GM21390 (cell line): Measurements from ENCODE around the gene PTPRM.

Experiments used
- ATAC-seq: cut with Tn5 transposase; IDR thresholded peaks from one replicate; pipeline ENCODE4 v1.9.1; 2021; ENCODE audit not compliant: unreplicated experiment

The PTPRM gene

DNA sequence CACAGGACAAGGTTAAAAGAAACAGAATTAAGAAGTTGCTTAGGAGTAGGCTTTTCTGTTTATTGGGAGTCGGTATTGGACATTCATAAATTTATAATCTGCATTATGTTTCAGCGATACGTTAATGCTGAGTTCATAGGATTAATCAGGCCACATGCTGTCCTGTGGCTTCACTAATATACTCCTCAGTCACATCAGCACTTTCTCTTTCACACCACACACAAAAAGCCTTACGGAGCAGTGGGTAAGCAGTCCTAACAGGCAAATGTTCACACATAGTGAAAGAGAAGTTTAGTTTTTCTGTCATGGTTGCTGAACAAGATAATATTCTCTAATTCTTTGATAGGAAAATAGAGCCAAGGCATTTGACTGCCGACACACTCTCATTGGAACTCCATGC is 630.4 kb downstream of the PTPRM start:
- ATAC-seq = no peak

DNA sequence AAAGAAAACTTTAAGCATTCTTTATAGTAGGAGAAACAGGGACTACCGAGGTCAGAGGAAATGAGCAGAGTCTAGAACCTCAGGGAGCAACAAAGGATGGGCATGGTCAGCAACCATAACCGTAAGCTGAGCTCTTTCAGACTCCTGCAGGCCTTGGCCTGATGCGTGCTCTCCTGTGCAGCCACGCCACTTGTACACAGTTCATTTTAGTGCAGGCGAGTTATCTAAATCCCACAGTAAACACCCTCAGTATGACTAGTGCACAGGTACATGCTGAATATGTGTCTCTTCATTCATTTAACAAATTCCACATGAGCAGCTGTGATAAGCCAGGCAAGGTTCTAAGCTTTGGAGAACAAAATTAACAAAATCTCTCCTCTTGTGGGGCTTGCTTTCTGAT is 640.9 kb downstream of the PTPRM start:
- no peak for ATAC-seq

DNA sequence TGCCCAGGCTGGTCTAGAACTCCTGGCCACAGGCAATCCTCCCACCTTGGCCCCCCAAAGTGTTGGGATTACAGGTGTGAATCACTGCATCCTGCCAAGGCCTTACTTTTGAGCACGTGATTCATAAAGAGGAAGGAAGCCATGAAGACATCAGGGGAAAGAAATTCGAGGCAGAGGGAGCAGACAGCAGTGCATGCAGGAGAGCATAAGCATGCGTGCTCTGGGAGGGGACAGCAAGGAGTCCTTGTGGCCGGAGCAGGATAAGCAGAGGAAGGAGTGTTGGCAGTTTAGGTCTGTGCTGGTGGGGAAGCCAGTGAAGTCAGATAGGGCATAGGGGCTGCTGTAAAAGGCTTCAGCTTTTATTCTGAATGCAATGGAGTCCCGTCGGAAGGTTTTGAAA is 641.6 kb downstream of the PTPRM start:
- no peak for ATAC-seq

DNA sequence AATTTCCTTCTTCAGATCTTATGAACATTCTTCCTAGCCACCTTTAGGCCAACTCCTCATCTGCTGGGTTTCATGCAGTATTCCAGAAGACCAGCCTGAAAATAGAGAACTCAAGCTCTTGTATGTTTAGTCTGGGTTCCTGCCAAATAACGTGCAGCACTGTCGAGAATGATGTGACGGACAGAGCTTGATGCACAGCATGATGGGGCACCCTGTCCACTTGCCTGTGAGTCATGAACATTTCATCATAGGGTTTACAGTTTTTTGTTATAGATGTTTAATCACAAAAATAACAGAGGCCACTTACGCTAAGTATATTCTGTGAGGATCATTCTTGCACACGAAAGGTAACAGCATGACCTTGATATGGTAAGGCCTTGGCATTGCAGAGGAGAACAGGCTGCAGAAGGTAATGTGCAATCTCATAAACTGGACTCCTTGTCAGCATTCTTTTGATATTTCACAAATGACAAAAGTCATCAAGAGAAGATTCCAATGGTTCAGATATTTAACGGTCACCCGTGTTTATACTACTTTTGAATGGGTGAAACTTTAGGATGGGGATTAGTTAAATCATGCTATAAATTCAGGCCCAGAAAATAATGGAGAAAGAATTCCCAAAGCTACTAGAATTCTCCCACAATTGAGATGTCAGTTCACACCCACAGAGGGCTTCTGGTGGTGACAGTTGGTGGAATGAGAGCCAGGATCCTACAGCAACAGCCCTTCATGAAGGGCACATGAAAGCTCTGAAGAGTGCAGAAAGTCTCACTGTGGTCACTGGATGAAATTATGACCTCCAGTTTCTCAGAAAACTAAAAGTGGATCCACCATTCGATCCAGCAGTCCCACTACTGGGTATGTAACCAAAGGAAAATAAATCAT is 646.0 kb downstream of the PTPRM start:
- ATAC-seq = no peak

DNA sequence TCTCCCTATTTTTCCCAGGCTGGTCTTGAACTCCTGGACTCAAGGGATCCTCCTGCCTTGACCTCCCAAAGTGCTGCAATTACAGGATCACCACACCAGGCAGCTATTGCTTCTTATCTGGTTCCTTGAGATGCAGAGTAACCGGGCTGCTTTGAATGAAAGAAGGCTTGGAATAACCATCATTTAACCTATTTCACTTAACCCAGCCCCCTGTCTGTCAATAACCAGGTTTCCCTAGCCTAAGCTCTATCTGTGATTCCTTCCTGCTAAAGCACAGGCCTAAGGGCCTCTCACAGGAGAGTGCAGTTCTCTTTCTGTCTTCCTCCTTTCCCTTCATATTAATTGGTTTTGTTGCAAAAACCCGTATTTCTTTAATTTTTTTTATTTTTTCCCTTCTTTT is 648.6 kb downstream of the PTPRM start:
- no peak for ATAC-seq

DNA sequence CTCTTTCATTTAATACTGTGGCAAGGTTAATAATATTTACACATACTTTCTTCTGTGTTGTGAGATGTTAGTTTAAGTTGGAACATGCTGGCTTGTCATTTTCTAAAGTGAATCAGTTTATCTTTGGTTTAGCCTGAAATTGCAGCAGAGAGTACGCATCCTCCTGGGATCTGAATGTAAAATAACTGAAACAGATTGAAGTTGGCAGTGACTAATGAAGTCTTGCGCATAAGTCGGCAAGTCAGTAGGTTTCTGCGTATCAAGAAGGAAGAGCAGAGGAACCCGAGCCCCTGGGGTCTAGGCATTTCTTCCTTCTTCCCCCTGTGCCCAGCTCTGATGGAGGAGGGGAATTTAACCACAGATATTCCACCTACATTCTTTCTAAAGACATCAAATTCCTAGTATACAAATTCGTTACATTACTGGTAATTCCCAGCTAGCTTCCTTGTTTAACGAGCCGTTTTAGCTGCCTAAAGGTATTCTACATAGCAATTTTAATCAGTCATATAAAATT is 650.0 kb downstream of the PTPRM start:
- no peak for ATAC-seq

DNA sequence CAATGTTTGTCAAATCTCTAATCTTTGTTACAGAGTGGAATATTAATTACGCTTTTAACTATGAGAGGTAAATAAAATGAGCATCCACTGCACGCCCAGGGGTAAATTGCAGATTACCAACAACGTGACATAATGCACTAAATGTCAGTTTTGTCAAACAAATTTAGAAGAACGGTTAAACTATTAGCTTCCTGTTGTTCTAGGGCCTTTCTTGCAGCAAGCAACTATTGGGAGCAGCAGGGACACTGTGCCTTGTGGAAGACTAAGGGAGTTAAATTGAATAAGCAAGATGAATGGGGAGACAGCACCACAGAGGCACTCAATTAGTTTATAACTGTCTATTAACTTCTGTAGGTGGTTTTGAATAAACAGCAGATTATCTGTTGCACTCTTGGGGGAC is 651.1 kb downstream of the PTPRM start:
- ATAC-seq = no peak

DNA sequence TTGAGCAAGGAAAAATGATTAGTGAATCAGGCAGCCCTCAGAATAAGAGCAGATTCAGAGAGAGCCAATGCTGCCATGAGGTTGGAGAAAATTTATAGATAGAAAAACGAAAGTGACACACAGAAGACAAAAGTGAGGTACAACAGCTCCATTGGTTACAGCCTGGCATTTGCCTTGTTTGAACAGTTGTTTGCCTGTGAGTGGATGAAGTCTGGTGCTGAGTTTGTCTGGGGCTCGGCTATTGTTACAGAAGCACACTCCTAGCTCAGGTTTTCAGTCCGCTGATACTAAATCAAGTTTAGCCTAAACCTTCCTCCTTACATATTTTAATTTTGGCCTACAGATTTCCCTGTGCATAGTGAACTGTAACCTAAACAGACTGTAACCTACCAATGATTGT is 654.3 kb downstream of the PTPRM start:
- ATAC-seq = no peak

DNA sequence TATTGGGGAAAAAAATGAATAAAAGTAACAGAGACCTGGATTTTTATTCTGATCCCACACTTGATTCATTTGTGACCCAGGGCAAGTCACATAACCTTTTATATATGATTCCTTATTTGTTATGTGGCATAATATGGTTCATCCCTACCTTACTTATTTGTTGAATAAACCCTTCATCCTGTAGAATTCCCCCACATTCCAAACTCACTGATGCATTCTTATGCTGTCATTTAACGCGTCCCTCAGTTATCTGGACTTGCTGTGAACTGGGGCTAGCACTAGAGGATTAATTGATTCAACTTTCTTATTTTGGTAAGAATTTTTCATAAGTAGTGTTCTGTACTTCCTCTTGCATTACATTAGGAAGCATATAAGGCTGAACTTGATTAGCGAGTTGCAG is 657.5 kb downstream of the PTPRM start:
- ATAC-seq = no peak

DNA sequence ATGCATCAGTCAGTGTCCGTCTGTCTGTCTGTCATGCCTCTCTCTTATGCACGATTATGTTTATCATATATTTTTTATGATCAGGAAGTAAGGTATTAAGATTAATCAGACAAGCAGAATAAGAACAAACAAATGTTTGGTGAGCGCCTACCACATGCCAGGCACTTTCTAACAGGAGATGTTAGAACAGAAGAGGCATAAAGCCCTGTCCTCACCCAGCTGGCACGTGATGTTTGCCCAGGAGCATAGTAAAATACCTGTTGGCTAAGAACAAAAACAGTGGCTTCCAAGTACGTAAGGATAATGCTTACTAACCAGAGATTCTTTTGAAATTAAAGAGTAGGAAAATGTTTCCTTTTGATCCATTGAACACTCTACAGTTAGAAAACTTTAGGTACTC is 661.9 kb downstream of the PTPRM start:
- no peak for ATAC-seq

DNA sequence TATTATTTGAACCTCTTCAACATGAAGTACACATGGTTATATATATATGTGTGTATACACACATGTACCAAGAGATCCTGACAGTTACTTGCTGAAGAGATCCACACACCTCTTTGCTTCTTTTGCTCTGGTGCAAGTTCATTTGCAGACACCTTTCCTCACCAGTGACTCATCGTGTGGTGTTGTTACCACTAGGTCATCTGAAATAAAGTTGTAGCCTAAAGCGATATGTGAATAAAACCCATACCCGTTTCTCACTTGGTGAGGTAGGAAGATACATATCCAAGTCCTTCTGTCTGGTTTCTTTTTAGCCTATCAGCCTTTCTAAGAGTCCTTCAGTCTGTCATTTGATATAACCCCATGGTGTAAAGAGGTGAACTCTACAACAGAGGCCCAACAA is 662.7 kb downstream of the PTPRM start:
- no peak for ATAC-seq

DNA sequence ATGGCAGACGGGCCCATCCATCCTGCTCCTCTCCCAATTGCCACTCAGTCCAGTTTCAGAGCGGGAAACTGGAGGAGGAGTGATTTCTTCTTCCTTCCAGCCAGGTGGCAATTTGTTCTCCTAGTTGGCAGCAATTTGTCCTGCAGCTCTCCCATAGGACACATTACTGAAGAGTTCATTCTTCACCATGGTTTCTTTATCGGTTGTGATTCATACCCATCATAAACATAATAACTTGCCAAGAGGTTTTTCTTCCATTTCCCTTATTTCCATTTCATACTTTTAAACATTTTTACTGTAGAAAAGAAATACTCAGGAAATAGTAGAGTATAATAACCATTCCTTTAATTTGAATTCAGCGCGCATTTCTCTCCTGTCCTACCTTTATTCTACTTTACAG is 664.2 kb downstream of the PTPRM start:
- no peak for ATAC-seq

DNA sequence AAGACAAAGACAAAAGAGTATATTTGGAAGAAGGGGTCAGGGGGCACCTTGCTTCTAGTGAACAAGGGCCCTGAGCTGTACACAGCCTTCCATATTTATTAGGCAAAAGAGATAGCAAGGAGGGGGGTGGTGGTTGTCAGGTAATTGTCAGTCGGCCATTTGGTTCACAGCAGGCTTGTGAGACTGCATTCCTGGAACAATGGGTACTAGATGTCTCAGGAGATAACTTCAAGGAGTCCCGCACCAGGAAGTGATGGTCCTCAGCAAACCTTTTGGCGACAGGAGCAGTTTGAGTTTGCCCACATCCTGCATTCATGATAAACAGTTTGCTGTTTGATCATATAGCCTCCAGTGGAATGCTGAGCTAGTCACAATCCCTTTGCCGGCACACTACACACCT is 665.7 kb downstream of the PTPRM start:
- no peak for ATAC-seq

DNA sequence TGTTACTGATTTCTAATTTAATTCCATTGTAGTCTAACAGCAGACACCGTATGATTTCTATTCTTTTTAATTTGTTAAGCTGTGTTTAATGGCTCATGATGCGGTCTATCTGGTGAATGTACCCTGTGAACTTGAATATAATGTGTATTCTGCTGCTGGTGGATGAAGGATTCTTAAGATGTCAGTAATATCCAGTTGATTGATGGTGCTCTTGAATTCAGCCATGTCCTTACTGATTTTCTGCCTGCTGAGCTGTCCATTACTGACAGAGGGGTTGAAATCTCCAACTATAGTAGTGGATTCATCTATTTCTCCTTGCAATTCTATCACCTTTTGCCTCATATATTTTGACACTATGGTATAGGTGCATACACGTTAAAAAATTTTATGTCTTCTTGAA is 668.8 kb downstream of the PTPRM start:
- ATAC-seq = no peak

DNA sequence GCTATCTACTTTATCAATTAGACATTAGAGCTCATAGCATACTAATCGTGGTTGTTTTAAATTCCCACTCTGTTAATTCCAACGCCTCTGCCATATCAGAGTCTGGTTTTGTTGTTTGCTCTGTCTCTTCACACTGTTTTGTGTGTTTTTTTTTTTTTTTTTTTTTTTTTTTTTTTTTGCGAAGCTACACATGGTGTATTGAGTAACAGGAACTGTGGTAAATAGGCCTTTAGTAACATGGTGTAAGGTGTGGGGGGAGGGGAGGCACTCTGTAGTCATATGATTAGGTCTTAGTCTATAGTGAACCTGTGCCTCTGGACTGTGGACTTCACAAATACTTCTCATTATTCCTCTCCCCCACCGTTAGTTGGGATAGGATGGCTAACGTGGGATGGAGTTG is 671.4 kb downstream of the PTPRM start:
- ATAC-seq = no peak

DNA sequence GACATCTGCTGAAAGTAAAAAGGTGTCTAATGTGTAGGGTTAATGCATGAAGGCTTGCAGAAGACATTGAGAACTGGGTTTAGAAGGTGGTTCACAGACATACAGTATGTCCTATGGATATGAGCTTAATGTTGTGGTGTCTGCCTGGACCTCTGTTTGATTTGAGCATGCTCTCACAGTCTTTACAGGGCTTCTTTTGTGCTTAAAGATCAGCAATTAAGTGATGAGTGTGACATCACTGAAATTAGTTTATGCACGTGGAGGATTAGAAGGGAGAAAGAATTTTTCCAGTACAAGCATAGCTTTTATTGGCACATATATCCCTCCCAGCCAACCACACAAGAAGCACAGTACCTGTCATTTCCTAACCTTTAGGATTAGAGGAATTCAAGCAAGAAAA is 674.6 kb downstream of the PTPRM start:
- no peak for ATAC-seq

DNA sequence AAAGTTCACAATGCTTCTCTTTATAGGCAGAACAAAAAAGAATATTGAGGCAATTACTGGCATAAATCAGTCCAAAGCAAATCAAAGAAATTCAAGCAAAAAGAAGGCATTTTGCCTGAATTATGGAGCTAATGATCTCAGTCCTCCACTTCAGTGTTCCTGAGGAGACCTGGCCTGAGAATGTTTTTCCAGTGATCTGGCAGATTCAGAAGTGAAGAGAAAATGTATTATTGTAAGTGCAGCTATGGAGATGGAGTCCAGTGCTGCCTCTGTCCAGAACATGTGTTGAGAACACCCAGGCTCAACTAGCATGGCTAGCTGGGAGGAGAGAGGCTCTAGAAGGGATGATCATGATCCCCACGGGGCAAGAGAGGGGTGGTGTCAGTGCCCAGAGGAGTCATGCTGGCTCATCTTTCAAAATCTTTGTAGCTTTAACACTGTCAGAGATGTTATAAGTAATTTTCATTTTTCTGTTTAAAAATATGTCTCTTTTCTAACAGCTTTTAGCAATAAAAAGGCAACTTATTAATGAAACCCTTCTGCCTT is 675.1 kb downstream of the PTPRM start:
- no peak for ATAC-seq

DNA sequence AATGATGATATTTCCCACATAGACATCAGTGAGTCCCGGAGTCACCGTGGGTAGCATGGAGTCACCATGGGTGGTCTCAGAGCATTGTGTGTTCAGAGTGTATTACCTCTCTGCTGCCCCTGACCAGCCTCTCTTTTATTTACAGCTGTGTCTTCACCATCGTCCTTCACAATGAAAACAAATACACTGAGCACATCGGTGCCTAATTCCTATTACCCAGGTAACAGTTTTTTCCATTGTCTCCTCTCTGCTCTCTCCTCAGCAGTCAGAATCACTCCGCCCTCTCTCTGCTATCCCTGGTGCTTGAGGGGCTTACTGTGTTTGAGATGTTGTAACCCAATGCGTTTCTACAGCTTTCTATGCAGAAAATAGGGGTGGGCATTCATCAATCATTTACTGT is 680.6 kb downstream of the PTPRM start:
- ATAC-seq = no peak

DNA sequence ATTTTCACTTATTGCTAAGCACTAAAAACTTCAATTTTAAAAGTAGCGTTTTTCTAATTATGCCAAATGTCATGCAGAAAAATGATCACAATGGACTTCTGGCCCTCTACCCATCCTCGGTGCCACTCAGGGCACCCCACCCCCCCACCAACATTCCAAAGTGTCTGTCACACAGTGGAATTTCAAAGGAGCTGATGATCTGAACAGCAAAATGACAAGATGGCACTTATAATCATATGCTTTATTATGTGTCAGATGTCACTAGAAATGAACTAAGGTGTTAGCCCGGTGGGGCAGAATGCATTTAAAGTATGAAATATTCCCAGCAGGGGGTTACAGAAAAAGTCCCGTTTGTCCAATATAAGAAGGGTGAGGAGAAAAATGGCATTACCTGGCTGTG is 681.5 kb downstream of the PTPRM start:
- no peak for ATAC-seq

DNA sequence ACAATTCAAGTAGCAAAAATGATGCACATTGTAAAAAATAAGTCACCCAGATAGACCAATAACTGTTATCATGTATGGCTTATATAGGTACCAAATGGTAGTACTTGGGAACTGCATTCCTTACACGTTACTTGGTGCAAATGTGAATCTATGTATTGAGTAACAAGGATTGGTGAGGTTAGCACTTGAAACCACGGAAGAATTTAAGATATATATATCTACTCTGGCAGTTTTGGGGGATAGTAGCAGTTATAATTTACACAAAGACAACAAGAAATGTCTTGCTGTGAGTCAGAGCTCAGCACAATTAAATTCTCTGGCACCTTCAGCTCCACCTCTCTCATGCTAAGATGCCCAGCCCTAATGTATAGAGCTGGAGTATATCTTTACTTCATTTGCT is 682.7 kb downstream of the PTPRM start:
- ATAC-seq = no peak

DNA sequence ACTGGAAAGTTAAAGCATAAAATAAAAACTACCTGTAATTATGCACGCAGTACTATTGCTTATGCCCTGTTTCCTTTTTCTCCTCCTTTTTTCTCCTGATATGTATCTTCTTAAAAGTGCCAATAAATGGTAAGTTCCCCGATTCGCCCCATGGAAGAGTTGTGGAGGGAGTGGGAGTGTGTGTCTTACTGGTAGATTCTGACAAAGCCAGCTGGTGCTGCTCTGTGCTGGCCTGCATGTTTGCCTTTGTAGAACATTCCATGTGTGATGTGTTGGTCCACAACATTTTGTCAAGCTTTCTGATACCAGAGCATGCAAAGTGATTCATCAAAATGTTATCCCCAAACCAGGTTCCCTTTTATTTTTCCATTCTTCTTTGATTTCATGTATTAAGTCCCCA is 685.3 kb downstream of the PTPRM start:
- ATAC-seq = no peak

DNA sequence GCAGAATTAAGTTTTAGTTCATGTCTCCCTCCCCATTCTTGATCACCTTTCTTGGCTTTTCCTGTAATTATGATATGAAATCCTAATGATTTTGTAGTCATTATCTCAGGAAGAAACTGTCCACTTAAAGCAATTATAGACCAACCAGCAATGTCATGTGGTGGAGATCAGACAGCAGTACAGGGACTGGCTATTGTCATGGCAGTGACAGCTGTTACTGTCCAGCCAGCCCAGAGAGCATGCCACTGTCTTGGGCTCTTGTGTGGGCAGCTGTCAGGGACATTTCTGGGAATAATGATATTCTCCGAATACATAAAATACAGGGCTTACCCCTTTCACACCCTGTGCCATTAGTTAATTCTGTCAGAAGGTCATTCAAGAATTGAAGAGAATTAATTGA is 686.8 kb downstream of the PTPRM start:
- no peak for ATAC-seq

DNA sequence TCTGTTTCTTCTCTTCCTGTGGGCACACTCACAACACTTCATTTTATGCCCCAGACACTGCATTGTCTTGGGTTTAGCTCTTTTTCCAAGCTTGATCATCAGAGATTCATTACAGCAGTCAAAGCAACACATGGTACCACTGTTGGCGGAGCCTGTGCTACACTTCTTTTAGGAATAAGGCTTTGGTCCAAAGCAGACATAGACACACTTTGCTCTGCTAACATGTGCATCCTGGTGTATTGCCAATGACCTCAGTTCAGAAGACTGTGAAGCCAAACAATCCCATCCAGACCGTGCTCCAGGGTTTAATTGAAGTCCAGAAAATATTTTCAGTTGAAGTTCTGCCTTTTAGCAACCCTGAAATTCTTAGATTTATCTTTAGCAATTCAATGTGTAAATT is 687.5 kb downstream of the PTPRM start:
- ATAC-seq = no peak
